HepG2 (cell line): ENCODE measurements around the gene PLD1.

Experiments
- EZH2 ChIP-seq: conservative IDR thresholded peaks from 2 replicates; pipeline ENCODE4 v1.6.1; 2012; ENCODE audit warnings: mild to moderate bottlenecking, low read depth, low read length, moderate library complexity
- GABPA ChIP-seq, 2 experiments: IDR thresholded peaks; 2 replicates each; pipeline ENCODE4 v1.6.1; 2011 to 2016; ENCODE audit warnings: low read depth in 2 of 2, low read length in 1 of 2, missing biosample characterization in 1 of 2, missing genetic modification characterization in 1 of 2
- JUNB ChIP-seq: sonication (generic); formaldehyde crosslinking; IDR thresholded peaks from 2 replicates; pipeline ENCODE4 v1.8.0; 2022; ENCODE audit warnings: missing genetic modification reagents, mild to moderate bottlenecking, borderline replicate concordance
- KLF13 ChIP-seq: sonication (generic); formaldehyde crosslinking; IDR thresholded peaks from 2 replicates; pipeline ENCODE4 v1.4.0; 2020; ENCODE audit warnings: mild to moderate bottlenecking, missing genetic modification reagents
- MAFF ChIP-seq: IDR thresholded peaks from 2 replicates; pipeline ENCODE4 v1.6.1; 2011; ENCODE audit warnings: low read depth, low read length, improper control_type of control experiment
- MTA3 ChIP-seq: sonication (generic); formaldehyde crosslinking; IDR thresholded peaks from 2 replicates; pipeline ENCODE4 v1.4.0; 2020; ENCODE audit warnings: missing genetic modification reagents
- NFE2L2 ChIP-seq: fragments of 150-350 bp; IDR thresholded peaks from 2 replicates; pipeline ENCODE4 v1.6.1; 2014; ENCODE audit warnings: low read length
- SMAD1 ChIP-seq: sonication (generic); formaldehyde crosslinking; IDR thresholded peaks from 2 replicates; pipeline ENCODE4 v1.4.0; 2020; ENCODE audit warnings: missing genetic modification reagents, low read depth, mild to moderate bottlenecking, borderline replicate concordance
- ZNF274 ChIP-seq: sonication (generic); formaldehyde crosslinking; IDR thresholded peaks from 2 replicates; pipeline ENCODE4 v1.5.1; 2020; ENCODE audit warnings: mild to moderate bottlenecking, missing genetic modification reagents
- ZNF761 ChIP-seq: sonication (generic); formaldehyde crosslinking; conservative IDR thresholded peaks from 2 replicates; pipeline ENCODE4 v1.4.0; 2020; ENCODE audit warnings: mild to moderate bottlenecking, missing genetic modification reagents
- ZNF772 ChIP-seq: sonication (generic); formaldehyde crosslinking; IDR thresholded peaks from 2 replicates; pipeline ENCODE4 v1.5.0; 2020; ENCODE audit warnings: mild to moderate bottlenecking, missing genetic modification reagents
- TF ChIP-seq, protein P1 (sequence below): sonication (generic); formaldehyde crosslinking; IDR thresholded peaks from 2 replicates; pipeline ENCODE4 v1.5.0; 2020; ENCODE audit warnings: mild to moderate bottlenecking, missing genetic modification reagents, moderate library complexity
- TF ChIP-seq, protein P2 (sequence below): sonication (generic); formaldehyde crosslinking; IDR thresholded peaks from 2 replicates; pipeline ENCODE4 v1.8.1; 2023; ENCODE audit warnings: mild to moderate bottlenecking, missing genetic modification reagents

DNA sequence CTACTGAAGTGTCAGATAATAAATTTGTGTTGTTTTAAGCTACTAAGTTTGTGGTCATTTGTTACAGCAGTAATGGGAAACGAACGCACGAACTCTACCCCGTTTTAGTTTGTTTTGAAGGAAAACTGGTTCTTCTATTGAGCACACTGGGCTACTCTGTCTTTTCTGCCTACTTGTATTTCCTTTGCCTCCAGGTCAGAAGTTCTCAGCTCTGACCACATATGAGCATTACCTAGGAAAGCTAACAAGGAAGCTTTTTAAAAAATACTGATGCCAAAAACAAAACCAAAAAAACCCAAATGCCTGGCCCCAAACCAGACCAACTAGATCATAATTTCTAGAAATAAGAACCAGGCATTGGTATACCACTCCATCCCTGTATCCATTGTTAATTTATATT is 193.5 kb downstream of the PLD1 start:
- TF ChIP-seq SMAD1 (no peak), GABPA (IDR thresholded peaks at IDR 0.05; ENCODE audit: low read depth, low read length) (no peak), GABPA (CRISPR knock-in tag; IDR thresholded peaks at IDR 0.05; ENCODE audit: low read depth) (no peak), MAFF (no peak), ZNF761 (no peak), KLF13 (no peak), ZNF772 (no peak), MTA3 (CRISPR knock-in tag) (no peak), JUNB (no peak), NFE2L2 (no peak), ZNF274 (CRISPR knock-in tag) (no peak), EZH2 (no peak)
- TF ChIP-seq, protein P1, sequence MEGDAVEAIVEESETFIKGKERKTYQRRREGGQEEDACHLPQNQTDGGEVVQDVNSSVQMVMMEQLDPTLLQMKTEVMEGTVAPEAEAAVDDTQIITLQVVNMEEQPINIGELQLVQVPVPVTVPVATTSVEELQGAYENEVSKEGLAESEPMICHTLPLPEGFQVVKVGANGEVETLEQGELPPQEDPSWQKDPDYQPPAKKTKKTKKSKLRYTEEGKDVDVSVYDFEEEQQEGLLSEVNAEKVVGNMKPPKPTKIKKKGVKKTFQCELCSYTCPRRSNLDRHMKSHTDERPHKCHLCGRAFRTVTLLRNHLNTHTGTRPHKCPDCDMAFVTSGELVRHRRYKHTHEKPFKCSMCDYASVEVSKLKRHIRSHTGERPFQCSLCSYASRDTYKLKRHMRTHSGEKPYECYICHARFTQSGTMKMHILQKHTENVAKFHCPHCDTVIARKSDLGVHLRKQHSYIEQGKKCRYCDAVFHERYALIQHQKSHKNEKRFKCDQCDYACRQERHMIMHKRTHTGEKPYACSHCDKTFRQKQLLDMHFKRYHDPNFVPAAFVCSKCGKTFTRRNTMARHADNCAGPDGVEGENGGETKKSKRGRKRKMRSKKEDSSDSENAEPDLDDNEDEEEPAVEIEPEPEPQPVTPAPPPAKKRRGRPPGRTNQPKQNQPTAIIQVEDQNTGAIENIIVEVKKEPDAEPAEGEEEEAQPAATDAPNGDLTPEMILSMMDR (CRISPR knock-in tag) = no peak
- TF ChIP-seq, protein P2, sequence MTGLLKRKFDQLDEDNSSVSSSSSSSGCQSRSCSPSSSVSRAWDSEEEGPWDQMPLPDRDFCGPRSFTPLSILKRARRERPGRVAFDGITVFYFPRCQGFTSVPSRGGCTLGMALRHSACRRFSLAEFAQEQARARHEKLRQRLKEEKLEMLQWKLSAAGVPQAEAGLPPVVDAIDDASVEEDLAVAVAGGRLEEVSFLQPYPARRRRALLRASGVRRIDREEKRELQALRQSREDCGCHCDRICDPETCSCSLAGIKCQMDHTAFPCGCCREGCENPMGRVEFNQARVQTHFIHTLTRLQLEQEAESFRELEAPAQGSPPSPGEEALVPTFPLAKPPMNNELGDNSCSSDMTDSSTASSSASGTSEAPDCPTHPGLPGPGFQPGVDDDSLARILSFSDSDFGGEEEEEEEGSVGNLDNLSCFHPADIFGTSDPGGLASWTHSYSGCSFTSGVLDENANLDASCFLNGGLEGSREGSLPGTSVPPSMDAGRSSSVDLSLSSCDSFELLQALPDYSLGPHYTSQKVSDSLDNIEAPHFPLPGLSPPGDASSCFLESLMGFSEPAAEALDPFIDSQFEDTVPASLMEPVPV (CRISPR knock-in tag) = no peak
